GM19035 (cell line): ENCODE results near the gene CDIP1.

Experiments used
- ATAC-seq: cut with Tn5 transposase; IDR thresholded peaks from one replicate; pipeline ENCODE4 v1.9.1; 2021; ENCODE audit not compliant: unreplicated experiment

CDIP1 gene

DNA sequence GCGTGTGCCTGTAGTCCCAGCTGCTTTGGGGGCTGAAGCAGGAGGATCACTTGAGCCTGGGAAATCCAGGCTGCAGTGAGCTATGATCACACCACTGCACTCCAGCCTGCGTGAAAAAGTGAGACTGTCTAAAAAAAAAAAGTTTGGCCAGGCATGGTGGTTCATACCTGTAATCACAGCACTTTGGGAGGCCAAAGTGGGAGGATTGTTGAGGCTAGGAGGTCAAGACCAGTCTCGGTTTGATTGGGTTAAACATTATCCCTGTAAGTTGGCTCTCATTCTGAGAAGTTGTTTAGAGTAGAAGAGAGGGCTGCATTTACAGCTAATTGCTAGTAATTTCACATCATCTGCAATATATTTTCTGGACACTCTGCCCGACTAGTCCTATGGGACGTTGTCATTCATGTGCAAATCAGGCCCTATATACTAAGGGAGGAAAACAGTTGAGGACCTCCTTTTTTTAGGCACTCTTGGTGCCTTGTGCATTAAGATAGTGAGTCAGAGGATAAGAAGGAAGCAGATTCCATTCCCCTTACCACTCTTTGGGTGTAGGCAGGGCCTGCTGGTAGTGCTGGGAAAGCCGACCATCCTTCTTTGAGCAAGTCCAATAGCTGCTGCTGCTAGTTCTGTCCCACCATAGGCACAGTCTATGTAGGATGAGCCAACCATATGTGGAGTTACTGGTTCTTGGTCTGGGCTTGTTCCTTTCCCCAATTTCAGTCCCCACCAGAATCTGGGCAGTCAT lies 43.7 kb downstream of the CDIP1 start:
- ATAC-seq = no peak

DNA sequence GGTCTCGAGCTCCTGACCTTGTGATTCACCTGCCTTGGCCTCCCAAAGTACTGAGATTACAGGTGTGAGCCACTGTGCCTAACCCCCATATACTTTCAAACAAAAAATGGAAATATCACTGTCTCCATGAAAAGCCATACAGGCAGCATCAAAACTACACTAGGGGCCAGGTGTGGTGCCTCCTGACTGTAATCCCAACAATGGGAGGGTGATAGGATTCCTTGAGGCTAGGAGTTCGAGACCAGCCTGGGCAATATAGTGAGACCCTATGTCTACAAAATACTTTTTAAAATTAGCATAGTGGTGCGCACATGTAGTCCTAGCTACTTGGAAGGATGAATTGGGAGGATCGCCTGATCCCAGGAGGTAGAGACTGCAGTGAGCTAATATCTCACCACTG lies 46.7 kb downstream of the CDIP1 start:
- ATAC-seq = no peak

DNA sequence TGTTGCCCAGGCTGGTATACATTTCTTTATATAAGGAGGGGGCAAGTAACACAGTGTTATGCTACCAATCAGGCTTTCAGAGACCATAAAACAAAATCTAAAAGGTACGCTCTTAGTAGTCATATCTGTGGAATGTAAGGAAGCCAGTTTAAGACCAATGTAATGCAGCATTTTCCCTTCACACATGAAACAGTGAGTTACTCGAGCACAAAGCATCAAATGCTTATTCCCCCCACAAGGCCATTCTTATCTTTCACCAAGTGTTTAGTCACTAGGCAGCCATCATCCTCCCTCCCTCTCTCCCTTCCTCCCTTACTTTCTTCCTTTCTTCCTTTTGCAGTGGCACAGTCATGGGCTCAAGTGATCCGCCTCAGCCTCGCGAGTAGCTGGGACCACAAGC lies 49.5 kb downstream of the CDIP1 start:
- no peak for ATAC-seq

- no peak for ATAC-seq
Observed at GRCh38 chr16:4488499-4488967, 50.0 kb downstream of the CDIP1 start.

DNA sequence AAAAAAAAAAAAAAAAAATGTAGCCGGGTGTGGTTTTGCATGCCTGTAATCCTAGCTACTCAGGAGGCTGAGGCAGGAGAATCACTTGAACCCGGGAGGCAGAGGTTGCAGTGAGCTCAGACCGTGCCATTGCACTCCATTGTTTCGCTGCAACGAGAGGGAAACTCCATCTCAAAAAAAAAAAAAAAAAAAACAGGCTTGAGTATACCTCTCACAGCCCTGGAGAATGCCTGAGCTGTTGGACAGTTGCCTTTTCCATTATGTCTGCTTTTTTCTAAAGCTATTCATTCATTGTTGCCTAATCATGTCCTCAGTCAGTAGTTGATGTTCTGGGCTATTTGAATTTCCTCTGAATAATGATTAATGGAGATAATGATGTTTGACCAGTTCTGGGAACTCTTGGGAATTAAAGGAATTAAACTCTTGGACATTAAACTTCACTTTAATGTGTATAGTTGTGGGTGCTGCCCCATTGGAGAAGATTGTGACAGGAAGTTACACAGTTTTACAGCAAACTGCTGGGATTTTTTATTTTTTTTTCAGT lies 50.5 kb downstream of the CDIP1 start:
- ATAC-seq = no peak

DNA sequence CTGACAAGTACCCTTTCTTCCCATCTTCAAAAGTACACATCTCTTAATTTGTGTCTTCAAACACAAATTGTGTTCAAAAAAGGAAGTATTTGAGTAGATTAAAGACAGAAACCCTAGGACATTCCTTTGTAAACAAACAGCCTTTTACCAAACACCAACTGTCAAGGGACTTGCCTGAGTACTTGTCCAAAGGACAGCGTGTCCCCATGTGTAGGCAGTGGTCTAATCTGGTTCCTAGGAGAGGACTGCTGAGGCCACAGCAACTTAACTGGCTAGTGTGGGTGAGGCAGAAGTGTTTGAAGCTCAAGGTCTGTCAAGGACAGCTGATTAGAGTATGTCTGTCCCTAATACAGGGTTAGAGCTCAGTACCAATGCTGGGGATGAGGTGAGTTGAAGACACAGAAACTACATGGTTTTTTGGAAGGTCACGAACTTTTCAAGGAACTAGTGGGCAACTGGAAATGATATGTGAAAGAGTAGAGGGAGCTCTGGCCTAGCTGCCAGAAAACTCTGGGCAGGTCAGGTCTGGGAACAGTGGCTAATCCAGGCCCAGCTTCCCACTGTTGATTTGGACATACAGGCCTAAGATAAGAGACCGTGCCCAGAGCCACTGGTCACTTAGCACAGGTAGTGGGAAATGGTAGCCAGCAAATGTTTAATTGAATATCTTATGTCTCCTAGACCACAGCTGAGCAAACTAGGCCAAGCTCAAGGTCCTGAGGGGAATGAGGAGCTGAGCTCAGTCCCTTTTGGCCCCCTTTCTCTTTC lies 52.3 kb downstream of the CDIP1 start:
- ATAC-seq = no peak

- no peak for ATAC-seq
Observed at GRCh38 chr16:4481963-4482362, 56.6 kb downstream of the CDIP1 start.

DNA sequence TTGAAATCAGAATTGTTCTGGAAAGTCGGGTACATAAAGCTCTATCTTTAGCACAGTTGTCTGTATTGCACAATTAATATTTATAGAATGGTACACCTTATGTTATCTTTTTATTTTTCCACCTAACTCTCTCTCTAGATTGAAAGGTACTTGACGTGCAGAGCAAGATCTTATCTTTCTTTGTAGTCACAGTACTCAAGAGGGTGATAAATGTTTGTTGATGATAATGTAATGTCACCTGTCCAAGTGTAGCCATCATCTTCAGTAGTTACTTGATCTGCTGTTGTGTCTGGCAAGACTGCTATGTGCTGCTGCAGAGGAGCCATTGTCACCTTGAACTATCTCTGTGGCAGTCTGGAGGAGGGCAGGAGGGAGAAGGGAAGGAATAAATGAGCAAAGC lies 57.0 kb downstream of the CDIP1 start:
- no peak for ATAC-seq

- ATAC-seq = no peak
Observed at GRCh38 chr16:4477966-4478365, 60.6 kb downstream of the CDIP1 start.

DNA sequence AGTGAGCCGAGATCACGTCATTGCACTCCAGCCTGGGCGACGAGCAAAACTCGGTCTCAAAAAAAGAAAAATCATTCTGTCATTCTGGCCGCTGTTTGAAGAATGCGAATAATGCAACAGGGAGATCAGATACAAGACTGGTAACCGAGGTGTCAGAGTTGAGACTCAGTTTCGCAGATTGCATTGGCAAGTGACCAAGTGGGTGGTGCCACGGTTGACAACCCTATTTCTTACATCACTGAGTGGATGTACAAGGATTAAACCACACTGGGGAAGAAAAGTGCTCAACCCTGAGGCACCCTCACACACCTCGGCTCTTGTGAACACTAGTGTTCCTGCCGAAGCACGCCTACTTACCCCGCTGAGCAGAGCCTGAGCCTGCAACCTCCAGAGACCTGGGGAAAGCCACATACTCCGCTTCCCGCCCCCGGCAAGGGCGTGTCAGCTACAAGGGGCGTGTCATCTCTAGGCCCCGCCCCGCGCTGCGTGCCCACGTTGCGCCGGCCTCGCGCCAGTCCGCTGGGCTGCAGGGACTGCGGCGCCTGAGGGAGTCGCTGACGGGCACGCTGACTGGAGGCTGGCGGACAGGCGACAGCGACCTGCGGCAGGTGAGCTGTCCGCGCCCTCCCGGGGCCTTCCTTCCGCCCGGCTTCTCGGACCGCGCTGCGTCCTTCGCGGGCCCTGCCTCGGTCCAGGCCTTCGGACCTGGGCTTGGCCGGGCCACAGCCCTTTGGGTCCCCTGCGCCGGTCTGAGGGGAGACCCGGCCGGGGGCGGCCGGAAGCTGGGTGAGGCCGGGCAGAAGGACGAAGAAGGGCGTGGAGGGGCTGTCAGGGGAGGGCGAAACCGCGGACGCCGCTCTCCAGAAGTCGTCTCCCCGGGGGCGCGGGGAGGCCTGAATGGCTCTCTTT lies 62.4 kb downstream of the CDIP1 start, which contains the start of gene HMOX2:
TSS of gene HMOX2 (plus strand) at position 519 of the 909 bp plus-strand sequence. CDS start 29,127 bp downstream, outside the sequence.
- peak; percentile 84 for ATAC-seq

- ATAC-seq = no peak
Observed at GRCh38 chr16:4474192-4474961, 64.2 kb downstream of the CDIP1 start, which contains the start of gene NMRAL1. NMRAL1 (minus strand) TSS chr16:4474625; CDS start chr16:4474132, 493 bp downstream.

GRCh38 chr16:4472880-4473279 lies 65.7 kb downstream of the CDIP1 start:
- ATAC-seq = no peak

GRCh38 chr16:4471869-4472268 lies 66.7 kb downstream of the CDIP1 start:
- no peak for ATAC-seq

- no peak for ATAC-seq
Observed at GRCh38 chr16:4468972-4469371, 69.6 kb downstream of the CDIP1 start.

- no peak for ATAC-seq
Observed at GRCh38 chr16:4467916-4468315, 70.7 kb downstream of the CDIP1 start.

DNA sequence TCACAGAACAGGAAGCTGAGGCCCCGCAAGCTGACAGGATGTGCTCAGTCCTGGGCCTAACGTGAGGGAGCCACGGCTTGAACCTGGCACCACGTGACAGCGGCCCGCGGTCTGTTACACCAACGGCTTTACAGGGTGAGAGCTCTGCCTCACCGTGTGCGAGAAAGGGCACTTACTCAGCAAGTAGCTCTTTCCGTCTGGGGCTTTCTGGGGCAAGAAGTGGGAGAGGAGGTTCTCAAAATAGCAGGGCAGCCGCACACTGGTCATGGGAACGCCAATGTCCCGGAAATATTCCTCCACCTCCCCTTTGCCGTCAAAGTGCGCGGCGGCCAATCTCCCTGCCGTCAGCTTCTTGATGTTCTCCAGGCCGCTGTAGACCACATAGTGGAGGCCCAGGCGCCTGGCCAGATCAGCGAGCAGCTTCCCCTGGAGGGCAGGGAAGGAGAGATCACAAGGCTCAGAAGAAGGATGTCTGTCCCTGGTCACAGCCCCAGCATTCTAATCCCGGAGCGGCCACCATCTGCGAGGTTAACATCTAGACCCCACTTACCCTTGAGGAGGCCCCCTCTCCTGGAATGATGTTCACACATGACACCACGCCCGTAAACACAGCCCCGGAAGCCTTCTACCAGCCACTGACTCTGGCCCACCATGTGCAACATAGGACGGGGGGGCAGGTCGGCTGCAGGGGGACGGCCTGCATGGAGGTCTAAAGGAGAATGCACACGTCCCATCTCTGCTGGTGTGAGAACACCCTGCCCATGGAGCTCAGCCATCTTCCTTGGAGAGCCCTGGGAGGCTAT lies 72.4 kb downstream of the CDIP1 start:
- ATAC-seq = no peak

GRCh38 chr16:4463522-4464163 lies 74.9 kb downstream of the CDIP1 start:
- no peak for ATAC-seq

DNA sequence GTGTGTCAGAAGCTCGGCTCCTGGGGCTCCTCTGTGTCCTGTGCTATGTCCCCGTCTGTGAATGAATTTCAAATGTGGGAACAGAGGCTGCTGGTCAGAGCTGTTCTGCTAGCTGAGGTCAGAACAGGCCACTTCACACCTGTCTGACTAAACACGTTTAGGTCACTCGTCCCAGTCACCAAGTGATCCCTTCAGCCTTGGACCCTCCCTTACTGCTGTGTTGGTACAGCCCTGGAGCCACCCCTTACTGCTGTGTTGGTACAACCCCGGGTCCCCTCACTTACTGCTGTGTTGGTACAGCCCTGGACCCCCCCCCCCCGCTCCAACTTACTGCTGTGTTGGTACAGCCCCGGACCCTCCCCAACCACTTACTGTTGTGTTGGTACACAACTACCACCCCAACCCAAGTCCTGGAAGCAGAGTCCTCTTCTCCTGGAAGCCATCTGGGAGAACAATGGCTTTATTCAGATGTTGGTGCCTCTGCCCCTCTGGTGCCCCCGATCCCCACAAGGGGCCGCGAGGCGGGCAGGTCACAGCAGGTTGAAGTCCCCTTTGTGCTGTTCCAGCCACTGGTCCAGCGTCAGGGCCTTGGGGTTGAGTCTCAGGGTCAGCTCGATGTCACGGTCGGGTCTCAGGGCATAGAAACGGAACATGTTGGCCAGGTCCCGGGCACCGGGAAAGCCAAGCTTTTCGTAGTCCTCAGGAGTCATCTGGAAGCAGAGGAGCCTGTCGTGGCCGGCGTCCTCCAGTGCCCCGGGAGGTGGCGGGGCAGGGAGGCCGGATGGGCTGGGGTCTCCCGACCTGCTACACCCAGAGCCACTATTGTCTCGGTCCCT lies 77.1 kb downstream of the CDIP1 start:
- no peak for ATAC-seq
